ENCODE data around the gene GHSR. TPM values are rescaled to one million over a fixed set of nuclear protein-coding genes. Genes with fewer than 3 reads are reported as not detected.
A peak's percentile ranks its signal among the peaks of the same experiment; 100 is the strongest.

GHSR gene
- total and polyA plus RNA-seq, 2 of the 8 experiments (the other 6 are each of a cell fraction or from before 2014, with no cell fraction given), result not detected

GRCh38 chr3:172407872-172408271 is 40.4 kb downstream of the GHSR start:
- no peak overlapping the region for H2AK5ac ChIP-seq (ENCODE audit: low read depth, low read length)
- no peak overlapping the region for H3K4me2 ChIP-seq (ENCODE audit: insufficient read depth in 1 of 2, low read depth in 2 of 2, low read length in 2 of 2)
- no peak overlapping the region for H2AFZ ChIP-seq (ENCODE audit: low read length)
- no peak overlapping the region for H4K5ac ChIP-seq (ENCODE audit: insufficient read length, low read depth, low read length)
- H4K91ac ChIP-seq (replicated peaks; ENCODE audit: insufficient read length, low read length), result no peak overlapping the region
- no peak overlapping the region for H2BK15ac ChIP-seq (ENCODE audit: low read length)
- H3K23ac ChIP-seq (ENCODE audit: insufficient read length), result no peak overlapping the region
- H3K18ac ChIP-seq (ENCODE audit: extremely low read depth, low read length), result no peak overlapping the region
- H3K36me3 ChIP-seq (ENCODE audit: control insufficient read depth in 2 of 4, insufficient read depth in 4 of 4, low read length in 3 of 4), result no peaks in the 10 kb centered on the region
- no peaks in the 10 kb centered on the region for H3K27me3 ChIP-seq (replicated peaks in 1 of 4; ENCODE audit: control insufficient read depth in 3 of 4, extremely low read depth in 1 of 4, insufficient read depth in 3 of 4, low read length in 3 of 4)
- FAIRE-seq, result no peak
- CTCF ChIA-PET (ENCODE audit: partially characterized antibody), result no interaction called here
- no peak for DNase-seq (ENCODE audit: low read depth in 1 of 2, low spot score in 2 of 2)
- H3K4ac ChIP-seq (replicated peaks; ENCODE audit: insufficient read length, low read depth, low read length), result no peak overlapping the region
- no peaks in the 10 kb centered on the region for H3K79me1 ChIP-seq (ENCODE audit: low read depth, low read length)
- H2BK5ac ChIP-seq (ENCODE audit: low read depth, low read length), result no peak overlapping the region
- H3K9me3 ChIP-seq (ENCODE audit: insufficient read depth in 2 of 2, low read depth in 1 of 2, low read length in 1 of 2), result no peaks in the 10 kb centered on the region
- no peak overlapping the region for H3K4me3 ChIP-seq (ENCODE audit: extremely low read depth in 1 of 4, insufficient read depth in 2 of 4, low read depth in 3 of 4, low read length in 4 of 4)
- WGBS, 2 experiments (ENCODE audit: extremely low coverage in 1 of 2, insufficient coverage in 1 of 2, insufficient read length in 1 of 2, insufficient replicate concordance in 2 of 2, low coverage in 1 of 2, low lambda C conversion rate in 2 of 2, missing lambda C conversion rate in 1 of 2), result 89% methylated on average over 3 of the region's 3 CpGs; no CpG with 5 or more reads in 1 of the 2 experiments
- H4K20me1 ChIP-seq (replicated peaks in 1 of 2; ENCODE audit: control insufficient read depth in 1 of 2, insufficient read depth in 2 of 2, low read length in 2 of 2), result no peaks in the 10 kb centered on the region
- no peaks in the 10 kb centered on the region for H3K23me2 ChIP-seq (ENCODE audit: low read depth, low read length)
- POLR2A ChIA-PET (ENCODE audit: partially characterized antibody), result no interaction called here
- no peak overlapping the region for H2BK20ac ChIP-seq (ENCODE audit: low read length)
- H4K8ac ChIP-seq (ENCODE audit: extremely low read depth, insufficient read depth, low read length), result 0 out of 2 replicates have a peak overlapping the region, but pooled peaks have one; percentile 41
- H3K27ac ChIP-seq (ENCODE audit: low read depth, low read length), result no peak overlapping the region
- H3K9ac ChIP-seq (replicated peaks in 1 of 4; ENCODE audit: extremely low read depth in 1 of 4, low read depth in 3 of 4, low read length in 3 of 4), result no peak overlapping the region
- H3K14ac ChIP-seq (ENCODE audit: insufficient read length), result no peak overlapping the region
- H2BK120ac ChIP-seq (replicated peaks; ENCODE audit: low read depth, low read length), result no peak overlapping the region
- no peak overlapping the region for H3K56ac ChIP-seq (replicated peaks; ENCODE audit: insufficient read length, low read depth, low read length)
- H3K79me2 ChIP-seq (ENCODE audit: control insufficient read depth in 1 of 2, insufficient read depth in 2 of 2, low read length in 2 of 2), result no peaks in the 10 kb centered on the region
- H2BK12ac ChIP-seq (ENCODE audit: low read depth, low read length), result no peak overlapping the region
- no peaks in the 10 kb centered on the region for H3K4me1 ChIP-seq (replicated peaks in 1 of 4; ENCODE audit: control insufficient read depth in 3 of 4, insufficient read depth in 4 of 4, low read length in 3 of 4)
- TF ChIP-seq NRF1 (IDR thresholded peaks at IDR 0.05; ENCODE audit: low read depth, low read length) (no peak), FOSL1 (IDR thresholded peaks at IDR 0.05; ENCODE audit: insufficient read depth, low read depth, low read length) (no peak), YY1 (IDR thresholded peaks at IDR 0.05; ENCODE audit: low read depth, low read length) (no peak), KDM1A (IDR thresholded peaks at IDR 0.05; ENCODE audit: borderline replicate concordance, low read length) (no peak), SRF (IDR thresholded peaks at IDR 0.05; ENCODE audit: low read depth, low read length) (no peak), ATF3 (IDR thresholded peaks at IDR 0.05; ENCODE audit: insufficient read depth, low read depth, low read length) (no peak), TAF7 (optimal IDR thresholded peaks at IDR 0.05; ENCODE audit: borderline replicate concordance, low read depth, low read length) (no peak), MAX (IDR thresholded peaks at IDR 0.05) (no peak), SP1 (IDR thresholded peaks at IDR 0.05; ENCODE audit: low read depth, low read length) (no peak), GABPA (IDR thresholded peaks at IDR 0.05; ENCODE audit: borderline replicate concordance, insufficient read depth, low read length) (no peak), SP2 (IDR thresholded peaks at IDR 0.05; ENCODE audit: low read length) (no peak), HDAC2 (IDR thresholded peaks at IDR 0.05; ENCODE audit: borderline replicate concordance in 1 of 2, low read depth in 2 of 2, low read length in 2 of 2) (no peak)
- TF ChIP-seq, protein P1, sequence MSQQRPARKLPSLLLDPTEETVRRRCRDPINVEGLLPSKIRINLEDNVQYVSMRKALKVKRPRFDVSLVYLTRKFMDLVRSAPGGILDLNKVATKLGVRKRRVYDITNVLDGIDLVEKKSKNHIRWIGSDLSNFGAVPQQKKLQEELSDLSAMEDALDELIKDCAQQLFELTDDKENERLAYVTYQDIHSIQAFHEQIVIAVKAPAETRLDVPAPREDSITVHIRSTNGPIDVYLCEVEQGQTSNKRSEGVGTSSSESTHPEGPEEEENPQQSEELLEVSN (IDR thresholded peaks at IDR 0.05), result no peak

All from H1 (cell line).